LNCAP (cell line): ENCODE data around the gene BABAM2.

Source experiments
- TF ChIP-seq, protein P1 (sequence below): fragments of 450-650 bp; IDR thresholded peaks from 2 replicates; pipeline ENCODE4 v1.5.1; 2017; ENCODE audit warnings: mild to moderate bottlenecking

Gene BABAM2

GRCh38 chr2:28296243-28296642, 405.7 kb downstream of the BABAM2 start:
- TF ChIP-seq, protein P1, sequence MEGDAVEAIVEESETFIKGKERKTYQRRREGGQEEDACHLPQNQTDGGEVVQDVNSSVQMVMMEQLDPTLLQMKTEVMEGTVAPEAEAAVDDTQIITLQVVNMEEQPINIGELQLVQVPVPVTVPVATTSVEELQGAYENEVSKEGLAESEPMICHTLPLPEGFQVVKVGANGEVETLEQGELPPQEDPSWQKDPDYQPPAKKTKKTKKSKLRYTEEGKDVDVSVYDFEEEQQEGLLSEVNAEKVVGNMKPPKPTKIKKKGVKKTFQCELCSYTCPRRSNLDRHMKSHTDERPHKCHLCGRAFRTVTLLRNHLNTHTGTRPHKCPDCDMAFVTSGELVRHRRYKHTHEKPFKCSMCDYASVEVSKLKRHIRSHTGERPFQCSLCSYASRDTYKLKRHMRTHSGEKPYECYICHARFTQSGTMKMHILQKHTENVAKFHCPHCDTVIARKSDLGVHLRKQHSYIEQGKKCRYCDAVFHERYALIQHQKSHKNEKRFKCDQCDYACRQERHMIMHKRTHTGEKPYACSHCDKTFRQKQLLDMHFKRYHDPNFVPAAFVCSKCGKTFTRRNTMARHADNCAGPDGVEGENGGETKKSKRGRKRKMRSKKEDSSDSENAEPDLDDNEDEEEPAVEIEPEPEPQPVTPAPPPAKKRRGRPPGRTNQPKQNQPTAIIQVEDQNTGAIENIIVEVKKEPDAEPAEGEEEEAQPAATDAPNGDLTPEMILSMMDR = no peak

GRCh38 chr2:28296904-28297303, 406.4 kb downstream of the BABAM2 start:
- TF ChIP-seq, protein P1 = no peak

GRCh38 chr2:28297531-28297930, 407.0 kb downstream of the BABAM2 start:
- TF ChIP-seq, protein P1 = no peak

- TF ChIP-seq, protein P1 = no peak
These were observed 407.9 kb downstream of the BABAM2 start for GRCh38 chr2:28298406-28298805.

- TF ChIP-seq, protein P1 = no peak
These were observed 410.2 kb downstream of the BABAM2 start for GRCh38 chr2:28300485-28301341.

DNA sequence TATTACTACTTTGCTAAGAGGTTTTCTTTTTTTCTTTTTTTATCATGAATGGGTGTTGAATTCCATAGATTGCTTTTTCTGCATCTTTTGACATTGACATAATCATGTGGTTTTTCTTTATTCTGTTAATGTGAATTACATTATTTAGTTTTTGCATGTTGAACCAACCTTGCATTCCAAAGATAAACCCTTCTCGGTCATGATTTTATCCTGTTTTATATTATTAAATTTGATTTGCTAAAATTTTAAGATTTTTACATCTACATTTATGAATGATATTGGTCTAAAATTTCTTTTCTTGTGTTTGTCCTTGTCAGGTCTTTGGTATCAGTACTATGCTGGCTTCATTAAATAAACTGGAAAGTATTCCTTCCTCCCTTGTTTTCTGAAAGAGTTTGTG, 414.7 kb downstream of the BABAM2 start:
- TF ChIP-seq, protein P1 = no peak

DNA sequence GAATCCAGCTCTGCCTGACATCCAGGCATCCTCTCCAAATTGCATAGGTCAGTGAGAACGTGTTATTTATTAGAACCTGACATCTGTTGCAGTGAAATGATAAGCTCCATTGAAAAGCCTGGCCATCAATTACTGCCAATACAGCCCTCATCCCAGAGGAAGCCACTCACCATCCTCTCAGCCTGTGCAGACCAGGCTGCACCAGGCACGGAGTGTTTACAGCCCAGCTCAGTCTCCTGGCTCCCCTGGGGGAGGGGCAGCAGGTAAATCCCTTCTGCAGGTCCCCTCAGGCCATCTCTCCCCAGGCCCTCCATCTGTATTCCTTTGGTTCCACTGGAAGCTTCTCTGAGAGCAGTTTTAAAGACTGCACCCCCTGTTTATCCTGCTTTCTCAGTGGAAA, 419.6 kb downstream of the BABAM2 start:
- TF ChIP-seq, protein P1 = no peak
